ENCODE measurements around the gene TMPRSS15. TPM values are rescaled to one million over a fixed set of nuclear protein-coding genes. Genes with fewer than 3 reads are reported as not detected.

TMPRSS15 gene
- total RNA-seq, 1 experiment from 2014 or later = not detected

- Mint-ChIP-seq H3K4me3 (no peak overlapping the region), H3K36me3 (no peaks in the 10 kb centered on the region), H3K27ac (no peak overlapping the region), H3K4me1 (no peaks in the 10 kb centered on the region), H3K27me3 (ENCODE audit: low read depth) (no peaks in the 10 kb centered on the region), H3K9me3 (no peaks in the 10 kb centered on the region)
- POLR2A ChIA-PET = no interaction called here
- no peak for TF ChIP-seq AR (CRISPR knock-in tag; IDR thresholded peaks at IDR 0.05)
- TF ChIP-seq CREM (CRISPR knock-in tag; IDR thresholded peaks at IDR 0.05) = no peak
- no peak for TF ChIP-seq NR2C2 (CRISPR knock-in tag; IDR thresholded peaks at IDR 0.05)
- no peak for TF ChIP-seq ZNF423 (CRISPR knock-in tag; IDR thresholded peaks at IDR 0.05)
- no peak for TF ChIP-seq CBFB (CRISPR knock-in tag; IDR thresholded peaks at IDR 0.05; ENCODE audit: low read depth)
- no peak for TF ChIP-seq ZNF416 (CRISPR knock-in tag; IDR thresholded peaks at IDR 0.05)
- no peak for TF ChIP-seq ZSCAN18 (CRISPR knock-in tag; IDR thresholded peaks at IDR 0.05)
- TF ChIP-seq FOXJ3 (CRISPR knock-in tag; IDR thresholded peaks at IDR 0.05; ENCODE audit: borderline replicate concordance) = no peak
- TF ChIP-seq ZBTB21 (CRISPR knock-in tag; IDR thresholded peaks at IDR 0.05; ENCODE audit: borderline replicate concordance) = no peak
- no peak for TF ChIP-seq ESRRA (CRISPR knock-in tag; IDR thresholded peaks at IDR 0.05; ENCODE audit: borderline replicate concordance)
- no peak for TF ChIP-seq OVOL2 (CRISPR knock-in tag; IDR thresholded peaks at IDR 0.05; ENCODE audit: borderline replicate concordance)
- TF ChIP-seq JUN (CRISPR knock-in tag; IDR thresholded peaks at IDR 0.05) = no peak
- no peak for TF ChIP-seq ZNF232 (CRISPR knock-in tag; IDR thresholded peaks at IDR 0.05)
- TF ChIP-seq MAX (CRISPR knock-in tag; IDR thresholded peaks at IDR 0.05) = no peak
- TF ChIP-seq ATF3 (CRISPR knock-in tag; conservative IDR thresholded peaks at IDR 0.05) = no peak
- no peak for DNase-seq (ENCODE audit: low spot score)
- no peak for ATAC-seq
- CTCF ChIA-PET = no interaction called here
These were observed 67.8 kb downstream of the TMPRSS15 start for GRCh38 chr21:18335651-18336236.

- no peak for DNase-seq (ENCODE audit: low spot score)
- no peaks in the 10 kb centered on the region for H3K27me3 Mint-ChIP-seq (ENCODE audit: low read depth)
- POLR2A ChIA-PET = no interaction called here
- CTCF ChIA-PET = no interaction called here
- H3K4me3 Mint-ChIP-seq = no peak overlapping the region
- H3K9me3 Mint-ChIP-seq = no peaks in the 10 kb centered on the region
- ATAC-seq = no peak
- no peaks in the 10 kb centered on the region for H3K4me1 Mint-ChIP-seq
- H3K36me3 Mint-ChIP-seq = no peaks in the 10 kb centered on the region
- H3K27ac Mint-ChIP-seq = no peak overlapping the region
- TF ChIP-seq STAT6 (CRISPR knock-in tag; conservative IDR thresholded peaks at IDR 0.05; ENCODE audit: low read depth) (no peak), JAZF1 (CRISPR knock-in tag; IDR thresholded peaks at IDR 0.05) (no peak), KAT7 (CRISPR knock-in tag; IDR thresholded peaks at IDR 0.05; ENCODE audit: borderline replicate concordance) (no peak), FOXJ3 (CRISPR knock-in tag; IDR thresholded peaks at IDR 0.05; ENCODE audit: borderline replicate concordance) (no peak), SOX15 (CRISPR knock-in tag; IDR thresholded peaks at IDR 0.05) (no peak), CDX4 (CRISPR knock-in tag; IDR thresholded peaks at IDR 0.05; ENCODE audit: borderline replicate concordance) (no peak), MLX (CRISPR knock-in tag; IDR thresholded peaks at IDR 0.05) (no peak), ZBTB43 (CRISPR knock-in tag; IDR thresholded peaks at IDR 0.05) (no peak), ZMAT4 (CRISPR knock-in tag; IDR thresholded peaks at IDR 0.05) (no peak), CREM (CRISPR knock-in tag; IDR thresholded peaks at IDR 0.05) (no peak), ZNF263 (CRISPR knock-in tag; IDR thresholded peaks at IDR 0.05; ENCODE audit: low read depth) (no peak)
These were observed 69.5 kb downstream of the TMPRSS15 start for GRCh38 chr21:18334066-18334465.

All from WTC11 (cell line).